GM19467 (cell line): ENCODE results near the gene DUSP11.
A peak's percentile ranks its signal among the peaks of the same experiment; 100 is the strongest.
"Not testable (repeated sequence)": the region's sequence is repeated elsewhere in the genome, so short reads cannot be mapped to it uniquely, and the experiment has no call there.

Experiments
- ATAC-seq: cut with Tn5 transposase; IDR thresholded peaks from one replicate; pipeline ENCODE4 v1.9.1; 2021; ENCODE audit warnings: mild to moderate bottlenecking, moderate library complexity; ENCODE audit not compliant: unreplicated experiment

DUSP11 gene

DNA sequence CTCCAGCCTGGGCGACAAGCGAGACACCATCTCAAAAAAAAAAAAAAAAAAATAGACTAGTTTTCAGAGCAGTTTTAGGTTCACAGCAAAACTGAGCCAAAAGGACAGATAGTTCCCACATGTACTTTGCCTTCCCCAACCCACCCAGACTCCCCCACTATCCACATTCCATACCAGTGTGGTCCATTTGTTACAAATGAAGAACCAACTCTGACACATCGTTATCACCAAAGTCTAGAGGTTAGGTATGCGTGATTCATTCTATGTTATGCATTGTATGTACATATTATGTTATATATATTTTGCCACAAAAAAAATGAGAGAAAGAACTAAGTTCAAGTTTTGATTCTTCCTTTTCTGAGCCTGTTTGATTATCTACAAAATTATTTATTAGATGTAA lies 3.5 kb downstream of the DUSP11 start:
- ATAC-seq = no peak

DNA sequence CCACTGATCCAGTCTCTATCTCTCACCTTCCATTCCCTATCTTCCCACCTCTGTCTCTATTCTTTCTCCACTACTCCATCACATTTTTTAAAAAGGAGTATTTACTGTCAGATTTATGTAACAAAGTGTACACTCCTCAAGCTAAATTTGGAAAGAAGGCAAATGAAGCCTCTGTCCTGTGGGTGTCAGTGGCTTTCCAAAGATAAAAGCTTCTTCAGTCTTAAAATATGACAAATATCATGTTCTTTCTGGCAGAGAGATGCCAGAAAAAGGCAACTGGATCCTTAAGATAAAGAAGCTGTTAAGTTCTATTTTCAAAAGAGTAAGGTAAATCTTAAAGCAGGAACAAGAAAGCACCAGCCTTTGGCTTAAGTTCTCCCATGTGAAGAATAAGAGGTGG lies 7.1 kb downstream of the DUSP11 start:
- ATAC-seq = no peak

DNA sequence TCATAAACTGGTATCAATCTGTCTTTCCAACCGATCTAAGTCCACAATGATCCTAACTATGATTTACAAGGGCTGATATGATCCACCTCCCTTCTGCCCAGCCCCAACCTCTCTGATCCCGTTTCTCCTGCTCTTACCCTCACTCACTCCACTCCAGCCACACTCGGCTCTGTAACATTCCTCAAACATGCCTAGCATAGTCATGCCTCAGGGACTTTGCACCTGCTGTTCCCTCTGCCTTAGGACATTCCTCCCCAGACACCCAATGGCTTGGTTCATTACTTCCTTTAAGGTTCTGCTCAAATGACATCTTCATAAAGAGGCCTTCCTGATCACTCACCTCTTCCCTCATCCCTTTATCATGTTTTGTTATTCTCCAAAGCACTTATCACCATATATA lies 9.2 kb downstream of the DUSP11 start:
- no peak for ATAC-seq

DNA sequence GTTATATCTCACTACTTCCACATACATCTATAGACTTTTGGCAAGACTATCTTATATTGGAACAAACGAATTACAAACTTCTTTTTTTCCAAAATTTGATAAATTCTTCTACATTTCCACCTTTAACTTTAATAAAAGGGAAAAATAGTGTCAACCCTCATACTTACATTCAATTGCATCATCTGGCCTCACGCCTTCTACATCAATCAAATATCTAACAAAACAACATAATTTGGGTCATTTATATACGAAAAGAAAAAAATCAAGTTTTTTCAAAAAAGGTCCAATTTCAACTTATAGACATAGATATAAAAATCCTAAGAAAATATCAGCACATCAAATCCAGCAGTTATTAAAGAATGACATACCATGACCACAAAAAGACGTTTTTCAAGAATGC lies 12.9 kb downstream of the DUSP11 start:
- ATAC-seq = no peak

DNA sequence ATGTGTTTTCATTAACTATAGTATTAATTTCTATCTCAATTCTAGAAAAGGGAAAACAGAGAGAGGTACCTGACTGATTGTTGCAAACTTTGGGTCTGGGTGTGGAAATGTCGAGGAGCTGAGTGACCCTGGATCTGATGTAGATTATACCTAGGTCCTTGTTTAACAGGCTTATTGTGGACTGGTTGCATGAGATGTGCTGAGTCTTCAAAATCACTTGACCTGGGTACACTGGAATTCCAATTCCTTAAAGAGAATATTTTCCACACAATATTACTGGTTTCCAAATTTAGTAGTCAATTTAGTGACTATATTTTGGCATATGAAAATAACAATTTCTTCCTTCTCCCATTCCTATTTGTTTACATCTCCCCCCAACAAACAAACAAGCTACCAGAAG lies 13.6 kb downstream of the DUSP11 start:
- ATAC-seq = no peak

DNA sequence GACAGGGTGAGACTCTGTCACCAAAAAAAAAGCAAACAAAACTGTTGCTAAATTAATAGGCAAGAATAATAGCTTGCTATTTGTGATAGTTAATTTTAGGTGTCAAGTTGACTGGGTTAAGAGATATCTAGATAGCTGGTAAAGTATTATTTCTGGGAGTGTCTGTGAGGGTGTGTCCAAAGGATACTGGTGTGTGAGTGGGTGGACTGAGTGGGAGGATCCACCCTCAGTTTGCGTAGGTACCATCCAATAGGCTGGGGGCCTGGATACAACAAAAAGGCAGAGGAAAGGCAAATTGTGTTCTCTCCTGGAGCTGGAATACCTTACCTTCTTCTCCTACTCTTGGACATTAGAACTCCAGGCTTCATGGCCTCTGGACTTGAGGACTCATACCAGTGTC lies 15.0 kb downstream of the DUSP11 start:
- no peak for ATAC-seq

DNA sequence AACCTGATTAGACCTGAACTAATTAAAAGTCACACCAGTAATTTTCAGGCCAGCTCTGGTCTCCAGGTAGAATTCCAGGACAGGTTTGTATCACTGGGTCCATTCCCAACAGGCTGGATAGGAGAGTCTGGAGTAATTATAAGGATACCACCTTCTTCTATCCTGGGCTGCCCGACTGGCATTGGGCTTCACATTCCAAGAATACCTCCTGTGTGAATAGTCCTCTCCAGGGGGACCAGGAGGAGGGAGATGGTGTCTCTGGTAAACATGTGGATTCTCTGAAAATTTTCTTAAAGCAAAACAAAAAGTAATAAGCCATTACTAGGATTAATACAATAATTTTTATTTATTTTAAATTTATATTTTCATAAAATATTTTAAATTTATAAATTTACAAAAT lies 17.3 kb downstream of the DUSP11 start:
- no peak for ATAC-seq

DNA sequence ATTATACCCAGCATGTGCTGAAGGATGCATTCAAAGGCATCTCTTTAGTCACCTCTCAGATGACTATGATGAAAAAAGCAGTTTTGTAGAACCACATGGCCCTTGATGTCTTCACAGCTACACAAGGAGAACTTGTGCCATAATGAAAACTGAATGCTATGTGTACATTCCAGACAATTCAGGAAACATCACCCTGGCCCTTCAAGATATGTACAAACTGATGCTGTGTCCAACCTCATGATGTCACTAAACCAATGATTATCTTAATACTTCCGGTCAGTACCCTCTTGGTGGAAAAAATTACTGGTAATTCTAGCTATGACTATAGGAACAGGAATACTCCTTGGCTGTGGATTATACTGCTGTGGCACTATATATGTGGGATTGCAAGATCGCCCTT lies 20.0 kb downstream of the DUSP11 start:
- no peak for ATAC-seq

DNA sequence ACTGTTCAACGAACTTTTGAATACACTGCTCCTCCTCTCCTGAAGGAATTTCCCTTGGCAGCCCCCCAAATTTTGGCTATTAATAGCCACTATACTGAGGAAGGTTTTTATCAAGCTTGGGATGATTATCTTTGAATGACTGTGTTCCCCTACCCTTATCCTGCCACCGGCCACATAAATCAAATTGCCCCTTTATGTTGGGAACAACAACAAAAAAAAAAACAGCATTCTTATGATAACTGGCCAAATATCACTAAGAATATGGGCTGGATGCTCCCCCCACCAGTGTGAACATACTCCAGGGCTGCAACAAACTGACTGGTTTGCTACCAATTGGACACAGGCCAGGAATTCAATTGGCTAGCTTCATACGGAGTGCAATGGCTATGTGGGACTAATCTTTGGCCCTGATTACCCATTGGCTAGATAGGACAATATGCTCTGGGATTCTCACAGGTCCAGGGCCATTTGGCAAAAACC lies 20.6 kb downstream of the DUSP11 start:
- no peak for ATAC-seq

DNA sequence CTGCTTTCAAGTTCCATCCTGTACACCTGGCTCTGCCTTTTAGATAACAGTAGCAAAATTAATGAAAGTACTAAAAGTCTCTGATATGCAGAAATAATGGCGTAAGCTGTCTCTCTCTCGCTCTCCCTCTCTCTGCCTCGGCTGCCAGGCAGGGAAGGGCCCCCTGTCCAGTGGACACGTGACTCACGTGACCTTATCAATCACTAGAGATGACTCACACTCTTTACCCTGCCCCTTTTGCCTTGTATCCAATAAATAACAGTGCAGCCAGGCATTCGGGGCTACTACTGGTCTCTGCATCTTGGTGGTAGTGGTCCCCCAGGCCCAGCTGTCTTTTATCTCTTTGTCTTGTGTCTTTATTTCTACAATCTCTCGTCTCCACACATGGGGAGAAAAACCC lies 25.6 kb downstream of the DUSP11 start:
- ATAC-seq = not testable (repeated sequence)

DNA sequence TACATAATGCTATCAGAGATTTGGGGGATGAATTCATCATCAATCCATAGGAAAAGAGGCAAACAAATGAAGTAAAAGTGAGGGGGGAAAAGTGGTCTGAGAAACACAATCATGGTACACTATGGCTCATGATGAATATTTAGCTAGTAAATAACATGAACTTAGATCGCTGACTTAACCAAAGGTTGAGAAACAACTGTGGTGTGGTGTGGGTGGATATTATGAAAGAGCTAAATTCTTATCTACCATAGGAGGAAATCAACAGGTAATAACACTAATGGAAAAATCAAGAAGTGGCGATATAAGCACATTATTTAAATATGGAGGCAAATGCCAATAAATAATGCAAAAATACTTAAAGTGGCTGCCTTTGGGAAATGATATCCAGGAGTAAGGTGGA lies 30.6 kb downstream of the DUSP11 start:
- no peak for ATAC-seq

DNA sequence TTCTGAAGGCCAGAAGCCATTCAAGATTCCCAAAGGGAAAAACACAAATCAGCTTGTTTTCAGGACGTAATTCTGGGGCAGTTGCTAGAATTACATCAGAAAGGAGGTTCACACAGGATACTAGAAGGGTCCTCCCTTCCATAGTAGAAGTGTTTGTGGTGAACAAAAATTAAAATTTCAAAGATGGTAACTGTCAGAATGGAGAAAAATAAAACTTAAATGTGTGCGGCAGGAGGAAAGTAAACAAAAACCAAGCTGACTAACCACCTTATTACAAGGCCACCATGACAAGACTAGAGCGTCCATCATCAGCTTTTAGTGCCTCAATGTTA lies 33.1 kb downstream of the DUSP11 start:
- ATAC-seq = no peak

DNA sequence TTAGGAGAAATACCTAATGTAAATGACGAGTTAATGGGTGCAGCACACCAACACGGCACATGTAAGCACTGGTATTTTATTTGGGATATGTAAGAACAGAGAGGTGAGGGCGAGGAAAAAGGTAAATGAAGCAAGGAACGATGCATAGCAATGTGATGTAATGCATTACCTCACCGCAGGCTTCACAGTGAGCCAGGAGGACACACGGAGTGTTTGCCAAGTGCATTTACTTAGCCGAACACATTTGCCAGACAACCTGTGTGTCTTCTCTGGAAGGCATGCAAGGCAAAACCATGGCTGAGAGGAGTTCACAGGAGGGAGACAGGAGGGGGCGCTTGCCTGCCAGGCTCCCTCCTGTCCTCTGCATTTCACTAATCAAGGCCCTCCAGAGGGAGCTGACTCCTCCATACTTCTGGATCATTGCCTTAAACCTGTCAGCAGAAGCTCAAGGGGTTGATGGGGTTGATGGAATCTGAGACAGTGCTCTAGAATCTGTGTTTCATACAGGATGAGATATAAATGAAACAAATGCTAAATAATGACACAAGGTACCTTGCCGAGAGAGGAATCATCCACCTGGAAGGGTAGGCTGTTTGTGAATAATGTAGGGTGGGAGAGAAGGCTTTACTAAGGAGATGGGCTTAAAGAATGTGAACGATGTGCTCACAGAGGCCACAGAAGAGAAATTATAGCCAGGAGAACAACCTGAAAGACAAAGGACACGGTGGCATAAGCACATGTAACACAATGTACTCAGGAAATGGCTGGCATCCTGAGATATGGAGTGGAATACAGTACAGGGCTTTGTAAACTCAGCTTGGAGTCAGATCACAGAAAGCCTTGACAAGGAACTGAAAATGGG lies 33.7 kb downstream of the DUSP11 start:
- ATAC-seq = no peak

DNA sequence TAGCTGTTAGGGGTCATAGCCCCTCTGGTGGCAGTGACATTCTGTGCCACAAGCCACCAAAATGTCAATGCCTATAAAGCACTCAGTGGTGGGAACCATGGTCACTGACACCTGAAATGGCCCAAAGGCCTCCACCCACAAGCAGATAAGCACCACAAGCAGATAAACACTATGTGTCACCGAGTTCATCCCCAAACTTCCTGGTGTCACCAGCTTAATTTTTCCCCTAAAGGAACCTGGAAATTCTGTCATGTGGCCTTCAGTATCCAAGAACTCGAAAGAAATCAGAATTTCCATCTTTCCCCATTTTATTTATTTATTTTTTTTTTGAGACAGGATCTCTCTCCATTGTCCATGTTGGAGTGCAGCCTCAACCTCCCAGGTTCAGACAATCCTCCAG lies 39.1 kb downstream of the DUSP11 start:
- ATAC-seq = no peak

DNA sequence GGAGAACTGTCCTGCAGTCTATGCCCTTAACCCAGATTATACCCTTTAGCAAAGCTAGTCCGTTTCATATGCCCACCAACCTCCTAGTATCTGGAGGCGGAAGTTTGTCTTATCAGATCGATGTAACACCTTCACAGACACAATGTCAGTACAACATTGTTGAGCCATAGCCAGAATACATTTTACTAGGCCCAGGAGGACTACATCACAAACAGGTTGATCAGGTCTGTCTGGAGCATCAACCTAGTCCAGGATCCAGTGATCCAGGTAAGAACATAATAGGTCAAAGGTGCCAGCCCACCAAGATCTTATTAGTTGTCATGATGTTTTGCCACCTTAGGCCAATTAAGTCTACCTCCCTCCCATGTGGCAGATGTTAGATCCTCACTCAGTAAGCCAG lies 40.8 kb downstream of the DUSP11 start:
- no peak for ATAC-seq

DNA sequence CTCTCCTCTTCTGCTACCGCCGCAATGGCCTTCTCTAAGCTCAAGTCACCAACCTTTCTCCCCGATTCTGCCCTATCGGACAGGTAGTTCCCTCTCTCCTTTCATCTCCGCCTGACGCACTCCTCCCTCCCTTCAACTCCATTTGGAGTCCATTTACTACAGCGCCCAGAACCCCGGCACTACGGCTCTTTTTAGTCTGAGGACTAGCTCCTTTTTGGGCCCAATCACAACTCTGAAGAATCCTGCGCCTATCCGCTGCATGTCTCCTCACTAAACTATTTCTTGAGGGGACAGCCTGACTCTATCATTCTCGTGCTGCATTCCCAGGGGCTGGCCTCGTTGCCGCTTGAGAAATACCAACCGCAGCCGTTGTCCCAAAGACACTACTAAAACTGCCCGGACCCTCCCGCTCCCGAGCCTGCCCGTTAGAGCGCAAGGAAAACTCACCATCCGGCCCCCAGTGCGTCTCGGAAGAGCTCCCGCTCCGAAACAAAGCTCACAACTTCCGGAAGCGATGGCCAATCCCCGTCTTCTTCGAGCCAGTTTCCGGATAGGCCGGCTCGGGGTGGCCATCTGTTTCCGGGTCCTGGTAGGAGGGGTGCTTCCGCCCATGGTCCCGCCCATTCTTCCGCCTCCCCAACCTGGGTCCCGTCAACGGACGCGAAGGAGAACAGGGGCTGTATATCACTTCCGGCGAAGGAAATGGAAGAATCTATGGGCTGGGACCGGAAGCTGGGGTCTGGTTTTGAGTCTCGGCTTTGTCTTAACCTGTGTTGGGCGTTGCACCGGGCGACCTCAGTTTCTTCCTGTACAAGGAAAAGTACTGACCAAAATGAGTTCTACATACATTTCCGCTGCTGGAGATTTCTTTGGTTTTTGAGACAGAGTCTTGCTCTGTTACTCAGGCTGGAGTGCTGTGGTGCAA lies 42.8 kb downstream of the DUSP11 start, which contains the start of gene TPRKB:
Gene TPRKB (minus strand): TSS at position 491 of the 925 bp plus-strand sequence. CDS start 2,776 bp downstream, outside the sequence.
- peak; percentile 92 for ATAC-seq

DNA sequence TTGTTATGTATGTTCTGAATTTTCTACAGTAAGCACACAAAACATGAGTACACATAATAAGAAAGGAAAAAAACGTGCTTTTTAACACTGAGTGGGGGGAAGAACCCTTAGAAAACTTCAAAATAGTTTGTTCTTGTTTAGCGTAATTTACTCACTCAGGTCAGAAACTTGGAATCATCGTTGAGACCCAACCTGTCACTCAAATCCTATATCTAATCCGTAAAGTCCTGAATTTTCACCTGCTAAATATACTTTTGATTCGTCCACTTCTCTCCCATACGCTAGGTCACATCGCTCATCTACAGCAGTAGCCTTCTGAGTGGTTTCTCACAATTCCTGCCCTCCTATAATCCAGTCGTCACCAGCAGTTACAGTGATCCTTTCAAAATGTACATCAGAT lies 43.5 kb downstream of the DUSP11 start:
- no peak for ATAC-seq

DNA sequence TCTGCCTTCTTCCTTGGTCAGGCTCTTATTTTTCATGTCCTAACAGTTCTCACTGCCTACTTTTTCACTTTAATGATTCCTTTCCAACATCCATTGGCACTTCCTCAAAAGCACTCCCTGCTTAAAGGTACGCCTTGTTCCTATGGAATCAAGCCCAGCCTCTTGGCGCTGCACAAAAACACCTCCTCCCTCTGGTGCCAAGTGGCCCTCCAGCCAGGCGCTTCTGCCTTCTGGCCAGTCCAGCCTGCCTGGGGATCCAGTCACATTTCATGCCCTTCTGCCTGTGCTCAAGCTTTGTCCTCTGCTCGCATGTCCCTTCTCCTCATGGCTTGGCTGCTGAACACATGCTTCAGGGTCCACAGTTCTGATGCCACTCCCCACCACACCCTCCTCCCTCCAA lies 49.1 kb downstream of the DUSP11 start:
- ATAC-seq = no peak

DNA sequence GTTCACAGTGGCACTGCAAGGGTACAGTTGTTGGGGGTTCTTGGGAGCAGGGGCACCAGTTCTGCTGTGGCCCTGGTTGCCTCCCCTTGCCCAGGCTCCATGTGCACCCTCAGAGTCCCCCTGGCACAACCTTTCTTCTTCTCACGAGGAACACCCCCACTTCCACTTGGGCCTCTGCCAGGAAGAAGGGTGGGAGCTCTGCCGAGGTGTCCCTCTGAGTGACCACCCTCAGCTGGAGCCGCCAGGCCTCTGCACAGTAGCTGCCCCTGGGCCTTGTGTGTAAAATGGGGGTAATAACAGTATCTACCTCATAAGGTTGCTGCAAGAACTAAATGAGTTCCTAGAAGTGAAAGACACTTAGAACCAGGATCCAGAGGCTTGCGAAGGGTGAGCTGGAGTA lies 51.2 kb downstream of the DUSP11 start:
- no peak for ATAC-seq

DNA sequence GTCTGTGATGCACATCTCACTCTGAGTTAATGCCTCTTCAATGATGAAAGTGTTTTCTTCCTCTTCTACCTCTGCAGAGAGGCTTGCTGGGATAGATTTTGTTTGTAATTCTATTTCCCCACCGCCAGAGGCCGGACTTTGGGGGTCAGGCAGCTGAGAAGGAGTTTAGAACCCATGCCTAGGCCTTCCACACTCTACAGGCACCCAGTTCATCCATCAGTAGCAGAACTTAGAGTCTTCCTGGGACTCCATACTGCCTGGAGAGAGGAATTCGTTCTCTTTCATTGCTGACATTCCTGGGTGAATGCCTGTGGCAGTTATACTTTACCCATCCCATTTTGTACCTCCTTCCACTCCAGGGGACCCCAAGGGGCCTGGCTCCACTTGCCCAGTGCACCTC lies 51.9 kb downstream of the DUSP11 start:
- ATAC-seq = no peak

DNA sequence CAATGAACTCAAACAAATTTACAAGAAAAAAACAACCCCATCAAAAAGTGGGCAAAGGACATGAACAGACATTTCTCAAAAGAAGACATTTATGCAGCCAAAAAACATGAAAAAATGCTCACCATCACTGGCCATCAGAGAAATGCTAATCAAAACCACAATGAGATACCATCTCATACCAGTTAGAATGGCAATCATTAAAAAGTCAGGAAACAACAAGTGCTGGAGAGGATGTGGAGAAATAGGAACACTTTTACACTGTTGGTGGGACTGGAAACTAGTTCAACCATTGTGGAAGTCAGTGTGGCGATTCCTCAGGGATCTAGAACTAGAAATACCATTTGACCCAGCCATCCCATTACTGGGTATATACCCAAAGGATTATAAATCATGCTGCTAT lies 53.2 kb downstream of the DUSP11 start:
- ATAC-seq = not testable (repeated sequence)
